ENCODE results near the gene ABHD17C.

ABHD17C gene

GRCh38 chr15:80710635-80711554 is 15.8 kb downstream of the ABHD17C start:
- H3K27me3 ChIP-seq (ENCODE audit: control insufficient read depth, insufficient read depth, low read length): no peaks in the 10 kb centered on the region
- H3K9ac ChIP-seq (ENCODE audit: low read depth, low read length): no peak overlapping the region
- no peaks in the 10 kb centered on the region for H3K4me1 ChIP-seq (ENCODE audit: control insufficient read depth, insufficient read depth, low read length)
- H3K4me2 ChIP-seq (ENCODE audit: low read length): no peak overlapping the region
- H3K4me3 ChIP-seq (ENCODE audit: low read length): no peak overlapping the region
- H3K36me3 ChIP-seq (ENCODE audit: insufficient read depth, low read length): no peaks in the 10 kb centered on the region
- no peaks in the 10 kb centered on the region for H3K9me3 ChIP-seq (replicated peaks; ENCODE audit: low read length)

GRCh38 chr15:80711886-80712285 is 16.8 kb downstream of the ABHD17C start:
- H3K9me3 ChIP-seq (replicated peaks; ENCODE audit: low read length): no peaks in the 10 kb centered on the region
- no peak overlapping the region for H3K4me3 ChIP-seq (ENCODE audit: low read length)
- H3K4me1 ChIP-seq (ENCODE audit: control insufficient read depth, insufficient read depth, low read length): no peaks in the 10 kb centered on the region
- H3K9ac ChIP-seq (ENCODE audit: low read depth, low read length): no peak overlapping the region
- H3K27me3 ChIP-seq (ENCODE audit: control insufficient read depth, insufficient read depth, low read length): no peaks in the 10 kb centered on the region
- H3K4me2 ChIP-seq (ENCODE audit: low read length): no peak overlapping the region
- H3K36me3 ChIP-seq (ENCODE audit: insufficient read depth, low read length): no peaks in the 10 kb centered on the region

GRCh38 chr15:80712956-80713355 is 17.8 kb downstream of the ABHD17C start:
- Histone ChIP-seq H3K4me1 (ENCODE audit: control insufficient read depth, insufficient read depth, low read length) (no peaks in the 10 kb centered on the region), H3K27me3 (ENCODE audit: control insufficient read depth, insufficient read depth, low read length) (no peaks in the 10 kb centered on the region), H3K9ac (ENCODE audit: low read depth, low read length) (no peak overlapping the region), H3K9me3 (replicated peaks; ENCODE audit: low read length) (no peaks in the 10 kb centered on the region), H3K4me3 (ENCODE audit: low read length) (no peak overlapping the region), H3K4me2 (ENCODE audit: low read length) (no peak overlapping the region), H3K36me3 (ENCODE audit: insufficient read depth, low read length) (no peaks in the 10 kb centered on the region)

GRCh38 chr15:80721476-80721875 is 26.4 kb downstream of the ABHD17C start:
- H3K4me3 ChIP-seq (ENCODE audit: low read length): no peak overlapping the region
- H3K36me3 ChIP-seq (ENCODE audit: insufficient read depth, low read length): no peaks in the 10 kb centered on the region
- H3K9me3 ChIP-seq (replicated peaks; ENCODE audit: low read length): no peaks in the 10 kb centered on the region
- H3K4me2 ChIP-seq (ENCODE audit: low read length): no peak overlapping the region
- no peaks in the 10 kb centered on the region for H3K4me1 ChIP-seq (ENCODE audit: control insufficient read depth, insufficient read depth, low read length)
- no peak overlapping the region for H3K9ac ChIP-seq (ENCODE audit: low read depth, low read length)
- no peaks in the 10 kb centered on the region for H3K27me3 ChIP-seq (ENCODE audit: control insufficient read depth, insufficient read depth, low read length)

GRCh38 chr15:80722811-80723210 is 27.7 kb downstream of the ABHD17C start:
- H3K27me3 ChIP-seq (ENCODE audit: control insufficient read depth, insufficient read depth, low read length): no peaks in the 10 kb centered on the region
- no peaks in the 10 kb centered on the region for H3K36me3 ChIP-seq (ENCODE audit: insufficient read depth, low read length)
- H3K9ac ChIP-seq (ENCODE audit: low read depth, low read length): no peak overlapping the region
- no peak overlapping the region for H3K4me3 ChIP-seq (ENCODE audit: low read length)
- H3K9me3 ChIP-seq (replicated peaks; ENCODE audit: low read length): no peaks in the 10 kb centered on the region
- H3K4me2 ChIP-seq (ENCODE audit: low read length): no peak overlapping the region
- H3K4me1 ChIP-seq (ENCODE audit: control insufficient read depth, insufficient read depth, low read length): no peaks in the 10 kb centered on the region

- Histone ChIP-seq H3K27me3 (ENCODE audit: control insufficient read depth, insufficient read depth, low read length) (no peaks in the 10 kb centered on the region), H3K4me2 (ENCODE audit: low read length) (no peak overlapping the region)
Measured at GRCh38 chr15:80727196-80727595, 32.1 kb downstream of the ABHD17C start.

GRCh38 chr15:80727596-80727995 is 32.5 kb downstream of the ABHD17C start:
- no peak overlapping the region for H3K4me2 ChIP-seq (ENCODE audit: low read length)
- H3K9ac ChIP-seq (ENCODE audit: low read depth, low read length): no peak overlapping the region
- no peaks in the 10 kb centered on the region for H3K4me1 ChIP-seq (ENCODE audit: control insufficient read depth, insufficient read depth, low read length)
- H3K27me3 ChIP-seq (ENCODE audit: control insufficient read depth, insufficient read depth, low read length): no peaks in the 10 kb centered on the region
- no peaks in the 10 kb centered on the region for H3K36me3 ChIP-seq (ENCODE audit: insufficient read depth, low read length)
- H3K4me3 ChIP-seq (ENCODE audit: low read length): no peak overlapping the region
- no peaks in the 10 kb centered on the region for H3K9me3 ChIP-seq (replicated peaks; ENCODE audit: low read length)

More at GRCh38 chr15:80727196-80727595, 32.1 kb downstream of the ABHD17C start:
- no peak overlapping the region for H3K4me3 ChIP-seq (ENCODE audit: low read length)
- no peaks in the 10 kb centered on the region for H3K9me3 ChIP-seq (replicated peaks; ENCODE audit: low read length)
- H3K4me1 ChIP-seq (ENCODE audit: control insufficient read depth, insufficient read depth, low read length): no peaks in the 10 kb centered on the region
- no peak overlapping the region for H3K9ac ChIP-seq (ENCODE audit: low read depth, low read length)
- H3K36me3 ChIP-seq (ENCODE audit: insufficient read depth, low read length): no peaks in the 10 kb centered on the region

GRCh38 chr15:80730387-80730786 is 35.3 kb downstream of the ABHD17C start:
- Histone ChIP-seq H3K4me1 (ENCODE audit: control insufficient read depth, insufficient read depth, low read length) (no peaks in the 10 kb centered on the region), H3K4me2 (ENCODE audit: low read length) (no peak overlapping the region), H3K9ac (ENCODE audit: low read depth, low read length) (no peak overlapping the region), H3K27me3 (ENCODE audit: control insufficient read depth, insufficient read depth, low read length) (no peaks in the 10 kb centered on the region), H3K9me3 (replicated peaks; ENCODE audit: low read length) (no peaks in the 10 kb centered on the region), H3K4me3 (ENCODE audit: low read length) (no peak overlapping the region), H3K36me3 (ENCODE audit: insufficient read depth, low read length) (no peaks in the 10 kb centered on the region)

GRCh38 chr15:80730926-80731325 is 35.8 kb downstream of the ABHD17C start:
- H3K9ac ChIP-seq (ENCODE audit: low read depth, low read length): no peak overlapping the region
- no peaks in the 10 kb centered on the region for H3K36me3 ChIP-seq (ENCODE audit: insufficient read depth, low read length)
- H3K4me2 ChIP-seq (ENCODE audit: low read length): no peak overlapping the region
- H3K27me3 ChIP-seq (ENCODE audit: control insufficient read depth, insufficient read depth, low read length): no peaks in the 10 kb centered on the region
- H3K9me3 ChIP-seq (replicated peaks; ENCODE audit: low read length): no peaks in the 10 kb centered on the region
- no peaks in the 10 kb centered on the region for H3K4me1 ChIP-seq (ENCODE audit: control insufficient read depth, insufficient read depth, low read length)
- H3K4me3 ChIP-seq (ENCODE audit: low read length): no peak overlapping the region

- Histone ChIP-seq H3K9ac (ENCODE audit: low read depth, low read length) (no peak overlapping the region), H3K9me3 (replicated peaks; ENCODE audit: low read length) (no peaks in the 10 kb centered on the region), H3K4me1 (ENCODE audit: control insufficient read depth, insufficient read depth, low read length) (no peaks in the 10 kb centered on the region), H3K4me3 (ENCODE audit: low read length) (no peak overlapping the region), H3K27me3 (ENCODE audit: control insufficient read depth, insufficient read depth, low read length) (no peaks in the 10 kb centered on the region), H3K36me3 (ENCODE audit: insufficient read depth, low read length) (no peaks in the 10 kb centered on the region), H3K4me2 (ENCODE audit: low read length) (no peak overlapping the region)
Measured at GRCh38 chr15:80732167-80732566, 37.1 kb downstream of the ABHD17C start.

GRCh38 chr15:80732818-80733217 is 37.7 kb downstream of the ABHD17C start:
- Histone ChIP-seq H3K4me2 (ENCODE audit: low read length) (no peak overlapping the region), H3K9me3 (replicated peaks; ENCODE audit: low read length) (no peaks in the 10 kb centered on the region), H3K4me1 (ENCODE audit: control insufficient read depth, insufficient read depth, low read length) (no peaks in the 10 kb centered on the region), H3K9ac (ENCODE audit: low read depth, low read length) (no peak overlapping the region), H3K4me3 (ENCODE audit: low read length) (no peak overlapping the region), H3K36me3 (ENCODE audit: insufficient read depth, low read length) (no peaks in the 10 kb centered on the region), H3K27me3 (ENCODE audit: control insufficient read depth, insufficient read depth, low read length) (no peaks in the 10 kb centered on the region)

- H3K4me2 ChIP-seq (ENCODE audit: low read length): no peak overlapping the region
- H3K9me3 ChIP-seq (replicated peaks; ENCODE audit: low read length): no peaks in the 10 kb centered on the region
- H3K9ac ChIP-seq (ENCODE audit: low read depth, low read length): no peak overlapping the region
- H3K36me3 ChIP-seq (ENCODE audit: insufficient read depth, low read length): no peaks in the 10 kb centered on the region
- no peaks in the 10 kb centered on the region for H3K27me3 ChIP-seq (ENCODE audit: control insufficient read depth, insufficient read depth, low read length)
- H3K4me1 ChIP-seq (ENCODE audit: control insufficient read depth, insufficient read depth, low read length): no peaks in the 10 kb centered on the region
- no peak overlapping the region for H3K4me3 ChIP-seq (ENCODE audit: low read length)
Measured at GRCh38 chr15:80733460-80733859, 38.4 kb downstream of the ABHD17C start.
